SK-N-SH (cell line): ENCODE measurements around the gene PNPLA4. TPM values are rescaled to one million over a fixed set of nuclear protein-coding genes. Genes with fewer than 3 reads are reported as not detected.

Experiments used
- CTCF ChIA-PET: fragments of 300-600, 350-600 bp; formaldehyde crosslinking; extraction: SDS; loops from one replicate; lab custom pipeline; 2021; lab: Yijun Ruan, JAX
- POLR2A ChIA-PET: fragments of 350-600 bp; sonication (Branson Sonifier 250); formaldehyde crosslinking; extraction: SDS; loops from one replicate; lab custom pipeline; 2020; ENCODE audit warnings: antibody characterized with exemption, inconsistent platforms; lab: Yijun Ruan, JAX
- DNase-seq: peaks from one replicate; pipeline ENCODE4 v3.0.0; 2012
- H2AFZ ChIP-seq: fragments of 200-600 bp; sonication (generic); 2 replicates; pipeline ENCODE4 v1.8.1; 2016; ENCODE audit warnings: antibody characterized with exemption, mild to moderate bottlenecking, low read depth
- H3F3A ChIP-seq: fragments of 200-600 bp; sonication (generic); replicated peaks from 2 replicates; pipeline ENCODE3; 2016; ENCODE audit warnings: antibody characterized with exemption, mild to moderate bottlenecking; ENCODE audit not compliant: insufficient read depth
- H3K27ac ChIP-seq, 2 experiments: fragments of 200-500 bp in 1 of 2; fragments of 200-600 bp in 1 of 2; sonication (Bioruptor generic) in 1 of 2; sonication (generic), shearing (Covaris generic) in 1 of 2; 2 replicates each; pipeline versions ENCODE4 v1.5.1 to v1.6.1; 2014 to 2016; ENCODE audit warnings: low read depth in 2 of 2, inconsistent platforms in 1 of 2, low read length in 1 of 2, mild to moderate bottlenecking in 1 of 2, mixed read lengths in 1 of 2
- H3K27me3 ChIP-seq: fragments of 200-600 bp; sonication (generic), shearing (Covaris generic); 2 replicates; pipeline ENCODE4 v1.6.1; 2016; ENCODE audit warnings: mixed run types; ENCODE audit not compliant: insufficient read depth
- H3K36me3 ChIP-seq, 2 experiments: fragments of 200-500 bp in 1 of 2; fragments of 200-600 bp in 1 of 2; sonication (Bioruptor generic) in 1 of 2; sonication (generic) in 1 of 2; replicated peaks in 1 of 2; 2 replicates each; pipeline versions ENCODE3 to v1.5.1; 2014 to 2016; ENCODE audit warnings: low read length in 1 of 2, mild to moderate bottlenecking in 1 of 2; ENCODE audit not compliant: insufficient read depth in 2 of 2, control insufficient read depth in 1 of 2
- H3K4me1 ChIP-seq, 2 experiments: fragments of 200-500 bp in 1 of 2; fragments of 200-600 bp in 1 of 2; sonication (Bioruptor generic) in 1 of 2; sonication (generic), shearing (Covaris generic) in 1 of 2; 2 replicates each; pipeline versions ENCODE4 v1.5.1 to v1.6.1; 2014 to 2016; ENCODE audit warnings: low read depth in 1 of 2, low read length in 1 of 2, mixed run types in 1 of 2; ENCODE audit not compliant: insufficient read depth in 2 of 2, control insufficient read depth in 1 of 2
- H3K4me2 ChIP-seq: fragments of 200-600 bp; sonication (generic), shearing (Covaris generic); 2 replicates; pipeline ENCODE4 v1.6.1; 2017; ENCODE audit warnings: mixed run types
- H3K4me3 ChIP-seq, 2 experiments: fragments of 200-500 bp in 1 of 2; fragments of 200-600 bp in 1 of 2; sonication (Bioruptor generic) in 1 of 2; sonication (generic), shearing (Covaris generic) in 1 of 2; 2 replicates each; pipeline versions ENCODE4 v1.5.1 to v1.8.1; 2014 to 2016; ENCODE audit warnings: low read depth in 2 of 2, inconsistent platforms in 1 of 2, low read length in 1 of 2, mild to moderate bottlenecking in 1 of 2, mixed read lengths in 1 of 2, moderate library complexity in 1 of 2
- H3K79me2 ChIP-seq: fragments of 200-600 bp; sonication (generic); 2 replicates; pipeline ENCODE4 v1.8.1; 2017; ENCODE audit warnings: mild to moderate bottlenecking; ENCODE audit not compliant: insufficient read depth
- H3K9ac ChIP-seq: fragments of 200-600 bp; sonication (generic); 2 replicates; pipeline ENCODE4 v1.6.1; 2017; ENCODE audit warnings: mixed run types
- H3K9me2 ChIP-seq: fragments of 200-600 bp; sonication (generic); 2 replicates; pipeline ENCODE4 v1.6.1; 2017; ENCODE audit warnings: mixed run types
- H3K9me3 ChIP-seq: fragments of 200-600 bp; sonication (generic); 2 replicates; pipeline ENCODE4 v1.6.1; 2017; ENCODE audit warnings: mixed run types, mild to moderate bottlenecking, moderate library complexity
- H4K20me1 ChIP-seq: fragments of 200-600 bp; sonication (generic); 2 replicates; pipeline ENCODE4 v1.6.1; 2017; ENCODE audit warnings: mild to moderate bottlenecking, mixed run types; ENCODE audit not compliant: insufficient read depth
- RAD21 ChIP-seq: IDR thresholded peaks from 2 replicates; pipeline ENCODE4 v1.6.1; 2012; ENCODE audit warnings: mild to moderate bottlenecking, low read length
- SMC3 ChIP-seq: IDR thresholded peaks from 2 replicates; pipeline ENCODE4 v1.6.1; 2012; ENCODE audit warnings: low read depth, low read length, improper control_type of control experiment
- WGBS: methylation state at CpG from one replicate; pipeline ENCODE4 v1.1.6; 2017; ENCODE audit warnings: low lambda C conversion rate; 5-methylcytosine and 5-hydroxymethylcytosine counted together
- polyA plus RNA-seq, 3 experiments: library from polyadenylated mRNA; depleted of rRNA; stranded (reverse); fragments of >200 nt; gene quantifications; 2 replicates each; pipeline ENCODE4 v1.2.3, GENCODE V29; 2012
- TF ChIP-seq, protein P1 (sequence below): IDR thresholded peaks from 2 replicates; pipeline ENCODE4 v1.4.0; 2012; ENCODE audit warnings: low read depth
- TF ChIP-seq, protein P2 (sequence below): IDR thresholded peaks from 2 replicates; pipeline ENCODE4; 2012
- TF ChIP-seq, protein P3 (sequence below): IDR thresholded peaks from 2 replicates; pipeline ENCODE4 v1.4.0; 2012; ENCODE audit warnings: low read depth, borderline replicate concordance
- TF ChIP-seq, protein P4 (sequence below): fragments of 200-600 bp; sonication (generic); IDR thresholded peaks from 2 replicates; pipeline ENCODE4 v1.6.1; 2017; ENCODE audit warnings: antibody characterized with exemption, mild to moderate bottlenecking, moderate library complexity

PNPLA4 gene
- polyA plus RNA-seq, 1 of the 3 experiments (the other 2 are of a cell fraction) = 13.4 TPM

DNA sequence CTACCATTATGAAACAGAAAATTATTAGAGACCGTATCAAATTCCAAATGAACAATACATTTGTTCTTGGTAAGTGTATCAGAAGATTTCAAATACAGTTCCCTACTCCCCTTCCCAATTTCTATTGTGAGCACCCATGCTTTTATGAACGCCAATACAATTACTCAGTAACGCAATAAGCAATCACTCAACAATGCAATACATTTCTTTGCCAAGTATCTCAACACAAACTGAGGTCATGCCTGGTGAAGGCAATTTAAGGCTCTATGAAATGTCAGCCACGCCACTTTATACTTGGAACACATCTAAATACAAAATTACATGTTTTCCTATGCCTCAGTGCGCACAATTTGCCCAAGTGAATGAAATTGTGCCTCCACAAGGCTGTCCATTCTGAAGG, 712 bp downstream of the PNPLA4 start:
- no peak overlapping the region for H3K27ac ChIP-seq
- ChIA-PET POLR2A (no interaction called here), CTCF (interaction anchor here (0.7 to 1.8 kb wide), 7 partner anchors 11 to 102 kb away, joined by 3 to 7 read pairs (median 3); no protein-coding TSS in a partner anchor)
- peak overlapping the region; percentile 94; the same call in 1 of the 2 replicates for H2AFZ ChIP-seq
- H3K79me2 ChIP-seq = no peaks in the 10 kb centered on the region
- DNase-seq = no peak
- H3F3A ChIP-seq = peaks cover 5% of the 10 kb centered on the region
- peak overlapping the region; percentile 65 for H3K4me2 ChIP-seq
- H3K36me3 ChIP-seq = peaks cover 0 to 7% of the 10 kb centered on the region in 2 experiments
- H4K20me1 ChIP-seq = no peaks in the 10 kb centered on the region
- no peaks in the 10 kb centered on the region for H3K27me3 ChIP-seq
- 81% methylated on average over 5 of the region's 5 CpGs for WGBS
- TF ChIP-seq, protein P1, sequence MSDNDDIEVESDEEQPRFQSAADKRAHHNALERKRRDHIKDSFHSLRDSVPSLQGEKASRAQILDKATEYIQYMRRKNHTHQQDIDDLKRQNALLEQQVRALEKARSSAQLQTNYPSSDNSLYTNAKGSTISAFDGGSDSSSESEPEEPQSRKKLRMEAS = no peak
- TF ChIP-seq, protein P2, sequence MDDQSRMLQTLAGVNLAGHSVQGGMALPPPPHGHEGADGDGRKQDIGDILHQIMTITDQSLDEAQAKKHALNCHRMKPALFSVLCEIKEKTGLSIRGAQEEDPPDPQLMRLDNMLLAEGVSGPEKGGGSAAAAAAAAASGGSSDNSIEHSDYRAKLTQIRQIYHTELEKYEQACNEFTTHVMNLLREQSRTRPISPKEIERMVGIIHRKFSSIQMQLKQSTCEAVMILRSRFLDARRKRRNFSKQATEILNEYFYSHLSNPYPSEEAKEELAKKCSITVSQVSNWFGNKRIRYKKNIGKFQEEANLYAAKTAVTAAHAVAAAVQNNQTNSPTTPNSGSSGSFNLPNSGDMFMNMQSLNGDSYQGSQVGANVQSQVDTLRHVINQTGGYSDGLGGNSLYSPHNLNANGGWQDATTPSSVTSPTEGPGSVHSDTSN = no peak
- H3K9me2 ChIP-seq = no peaks in the 10 kb centered on the region
- peaks cover 0 to 5% of the 10 kb centered on the region in 2 experiments; a peak in 2 of 4 replicates for H3K4me1 ChIP-seq
- peak overlapping the region; percentile 60 to 67 for H3K4me3 ChIP-seq
- H3K9me3 ChIP-seq = no peaks in the 10 kb centered on the region
- H3K9ac ChIP-seq = peak overlapping the region; percentile 51; the same call in 1 of the 2 replicates

DNA sequence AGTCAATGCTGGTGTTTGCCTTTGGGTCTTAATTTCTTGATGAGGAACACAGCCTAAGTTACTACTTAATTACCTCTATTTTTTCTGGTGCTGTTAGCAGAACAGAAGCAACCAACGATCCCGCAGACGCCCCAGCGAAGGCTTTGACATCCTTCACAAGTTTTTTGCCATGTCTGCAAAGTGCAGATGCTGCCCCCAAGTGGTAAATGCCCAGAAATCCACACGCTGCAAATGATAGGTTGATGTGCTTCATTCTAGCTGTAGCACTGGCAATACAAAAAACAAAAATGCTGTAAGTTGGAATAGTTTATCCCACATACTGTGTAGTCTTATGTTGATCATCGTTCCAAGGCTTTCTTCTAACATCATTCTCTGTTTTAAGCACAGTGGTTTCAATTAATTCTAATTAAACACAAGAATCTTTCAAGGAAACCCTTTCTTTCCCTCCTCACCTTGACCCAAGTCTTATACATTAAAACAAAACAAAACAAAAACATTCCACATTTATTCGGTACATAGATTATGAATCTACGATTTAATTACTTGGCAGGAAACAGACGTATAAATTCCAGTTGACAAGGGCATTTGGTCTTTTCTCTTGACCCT, 1.2 kb downstream of the PNPLA4 start:
- no peaks in the 10 kb centered on the region for H4K20me1 ChIP-seq
- no peaks in the 10 kb centered on the region for H3K27me3 ChIP-seq
- peaks cover 5% of the 10 kb centered on the region for H3F3A ChIP-seq
- WGBS = 19% methylated on average over 9 of the region's 9 CpGs
- peaks cover 0 to 5% of the 10 kb centered on the region in 2 experiments; a peak in 2 of 4 replicates for H3K4me1 ChIP-seq
- H3K9me3 ChIP-seq = no peaks in the 10 kb centered on the region
- H3K36me3 ChIP-seq = peaks cover 0 to 10% of the 10 kb centered on the region in 2 experiments
- TF ChIP-seq, protein P3, sequence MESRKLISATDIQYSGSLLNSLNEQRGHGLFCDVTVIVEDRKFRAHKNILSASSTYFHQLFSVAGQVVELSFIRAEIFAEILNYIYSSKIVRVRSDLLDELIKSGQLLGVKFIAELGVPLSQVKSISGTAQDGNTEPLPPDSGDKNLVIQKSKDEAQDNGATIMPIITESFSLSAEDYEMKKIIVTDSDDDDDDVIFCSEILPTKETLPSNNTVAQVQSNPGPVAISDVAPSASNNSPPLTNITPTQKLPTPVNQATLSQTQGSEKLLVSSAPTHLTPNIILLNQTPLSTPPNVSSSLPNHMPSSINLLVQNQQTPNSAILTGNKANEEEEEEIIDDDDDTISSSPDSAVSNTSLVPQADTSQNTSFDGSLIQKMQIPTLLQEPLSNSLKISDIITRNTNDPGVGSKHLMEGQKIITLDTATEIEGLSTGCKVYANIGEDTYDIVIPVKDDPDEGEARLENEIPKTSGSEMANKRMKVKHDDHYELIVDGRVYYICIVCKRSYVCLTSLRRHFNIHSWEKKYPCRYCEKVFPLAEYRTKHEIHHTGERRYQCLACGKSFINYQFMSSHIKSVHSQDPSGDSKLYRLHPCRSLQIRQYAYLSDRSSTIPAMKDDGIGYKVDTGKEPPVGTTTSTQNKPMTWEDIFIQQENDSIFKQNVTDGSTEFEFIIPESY = no peak
- TF ChIP-seq RAD21 = peak; percentile 74
- TF ChIP-seq, protein P4, sequence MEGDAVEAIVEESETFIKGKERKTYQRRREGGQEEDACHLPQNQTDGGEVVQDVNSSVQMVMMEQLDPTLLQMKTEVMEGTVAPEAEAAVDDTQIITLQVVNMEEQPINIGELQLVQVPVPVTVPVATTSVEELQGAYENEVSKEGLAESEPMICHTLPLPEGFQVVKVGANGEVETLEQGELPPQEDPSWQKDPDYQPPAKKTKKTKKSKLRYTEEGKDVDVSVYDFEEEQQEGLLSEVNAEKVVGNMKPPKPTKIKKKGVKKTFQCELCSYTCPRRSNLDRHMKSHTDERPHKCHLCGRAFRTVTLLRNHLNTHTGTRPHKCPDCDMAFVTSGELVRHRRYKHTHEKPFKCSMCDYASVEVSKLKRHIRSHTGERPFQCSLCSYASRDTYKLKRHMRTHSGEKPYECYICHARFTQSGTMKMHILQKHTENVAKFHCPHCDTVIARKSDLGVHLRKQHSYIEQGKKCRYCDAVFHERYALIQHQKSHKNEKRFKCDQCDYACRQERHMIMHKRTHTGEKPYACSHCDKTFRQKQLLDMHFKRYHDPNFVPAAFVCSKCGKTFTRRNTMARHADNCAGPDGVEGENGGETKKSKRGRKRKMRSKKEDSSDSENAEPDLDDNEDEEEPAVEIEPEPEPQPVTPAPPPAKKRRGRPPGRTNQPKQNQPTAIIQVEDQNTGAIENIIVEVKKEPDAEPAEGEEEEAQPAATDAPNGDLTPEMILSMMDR = peak; percentile 84
- TF ChIP-seq SMC3 = peak; percentile 48
- no peak overlapping the region for H3K27ac ChIP-seq
- no peak overlapping the region; a peak in 1 of 4 replicates for H3K4me3 ChIP-seq
- no peak overlapping the region for H3K4me2 ChIP-seq
- peak; percentile 49 for DNase-seq
- CTCF ChIA-PET = interaction anchor here (0.7 to 1.8 kb wide), 9 partner anchors 9 to 734 kb away, joined by 3 to 7 read pairs (median 3); no protein-coding TSS in a partner anchor
- H3K9me2 ChIP-seq = no peaks in the 10 kb centered on the region
- no peaks in the 10 kb centered on the region for H3K79me2 ChIP-seq
- POLR2A ChIA-PET = no interaction called here
- peak overlapping the region; percentile 75; the same call in 1 of the 2 replicates for H2AFZ ChIP-seq
- no peak overlapping the region for H3K9ac ChIP-seq
